ENCODE results near the gene INHBA. TPM values are rescaled to one million over a fixed set of nuclear protein-coding genes. Genes with fewer than 3 reads are reported as not detected.

INHBA gene
- polyA plus RNA-seq, 1 donor (not counting 4 experiments of a cell fraction or from before 2014, with no cell fraction given): 51.4 TPM

GRCh38 chr7:41750661-41751540 lies 48.0 kb upstream of the INHBA start:
- dilution Hi-C loops (cut with MboI; ENCODE audit: extremely low pct_ligation_motif_present, low sequenced_read_pairs): no loop called here
- TF ChIP-seq, protein P1, sequence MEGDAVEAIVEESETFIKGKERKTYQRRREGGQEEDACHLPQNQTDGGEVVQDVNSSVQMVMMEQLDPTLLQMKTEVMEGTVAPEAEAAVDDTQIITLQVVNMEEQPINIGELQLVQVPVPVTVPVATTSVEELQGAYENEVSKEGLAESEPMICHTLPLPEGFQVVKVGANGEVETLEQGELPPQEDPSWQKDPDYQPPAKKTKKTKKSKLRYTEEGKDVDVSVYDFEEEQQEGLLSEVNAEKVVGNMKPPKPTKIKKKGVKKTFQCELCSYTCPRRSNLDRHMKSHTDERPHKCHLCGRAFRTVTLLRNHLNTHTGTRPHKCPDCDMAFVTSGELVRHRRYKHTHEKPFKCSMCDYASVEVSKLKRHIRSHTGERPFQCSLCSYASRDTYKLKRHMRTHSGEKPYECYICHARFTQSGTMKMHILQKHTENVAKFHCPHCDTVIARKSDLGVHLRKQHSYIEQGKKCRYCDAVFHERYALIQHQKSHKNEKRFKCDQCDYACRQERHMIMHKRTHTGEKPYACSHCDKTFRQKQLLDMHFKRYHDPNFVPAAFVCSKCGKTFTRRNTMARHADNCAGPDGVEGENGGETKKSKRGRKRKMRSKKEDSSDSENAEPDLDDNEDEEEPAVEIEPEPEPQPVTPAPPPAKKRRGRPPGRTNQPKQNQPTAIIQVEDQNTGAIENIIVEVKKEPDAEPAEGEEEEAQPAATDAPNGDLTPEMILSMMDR (optimal IDR thresholded peaks at IDR 0.05 in 1 of 3, IDR thresholded peaks at IDR 0.05 in 1 of 3, conservative IDR thresholded peaks at IDR 0.05 in 1 of 3; ENCODE audit: extremely low read depth in 1 of 3, insufficient read depth in 2 of 3, low read length in 3 of 3): no peak
- no peak for TF ChIP-seq EZH2 (IDR thresholded peaks at IDR 0.05; ENCODE audit: low read length)
- H3K4me2 ChIP-seq (ENCODE audit: control insufficient read depth, extremely low read depth, insufficient read depth, low read depth, low read length): no peak overlapping the region
- no peaks in the 10 kb centered on the region for H3K9me1 ChIP-seq (ENCODE audit: control insufficient read depth, extremely low read depth, insufficient read depth, low read length)
- no peaks in the 10 kb centered on the region for H4K20me1 ChIP-seq (ENCODE audit: control insufficient read depth, extremely low read depth, insufficient read depth, low read length)
- no peak overlapping the region for H3K9ac ChIP-seq (ENCODE audit: control insufficient read depth, extremely low read depth, insufficient read depth, low read length)
- no peak overlapping the region for H3K4me3 ChIP-seq (ENCODE audit: control insufficient read depth in 2 of 3, extremely low read depth in 1 of 3, insufficient read depth in 2 of 3, low read depth in 1 of 3, low read length in 3 of 3)
- DNase-seq (ENCODE audit: low read depth, low spot score) (no peak), FAIRE-seq (no peak)
- no peaks in the 10 kb centered on the region for H3K36me3 ChIP-seq (ENCODE audit: control insufficient read depth in 2 of 2, extremely low read depth in 1 of 2, insufficient read depth in 2 of 2, low read length in 2 of 2)
- H3K79me2 ChIP-seq (ENCODE audit: control insufficient read depth, insufficient read depth, low read length): no peaks in the 10 kb centered on the region
- H3K4me1 ChIP-seq (ENCODE audit: control insufficient read depth, extremely low read depth, insufficient read depth, low read length): peaks cover 4% of the 10 kb centered on the region
- no peaks in the 10 kb centered on the region for H3K9me3 ChIP-seq (ENCODE audit: control insufficient read depth, low read depth, low read length)
- no peak overlapping the region for H2AFZ ChIP-seq (ENCODE audit: control insufficient read depth, low read length)
- no peak overlapping the region for H3K27ac ChIP-seq (ENCODE audit: control insufficient read depth, insufficient read depth, low read length)
- no peaks in the 10 kb centered on the region for H3K27me3 ChIP-seq (ENCODE audit: control insufficient read depth, extremely low read depth, insufficient read depth, low read length)

DNA sequence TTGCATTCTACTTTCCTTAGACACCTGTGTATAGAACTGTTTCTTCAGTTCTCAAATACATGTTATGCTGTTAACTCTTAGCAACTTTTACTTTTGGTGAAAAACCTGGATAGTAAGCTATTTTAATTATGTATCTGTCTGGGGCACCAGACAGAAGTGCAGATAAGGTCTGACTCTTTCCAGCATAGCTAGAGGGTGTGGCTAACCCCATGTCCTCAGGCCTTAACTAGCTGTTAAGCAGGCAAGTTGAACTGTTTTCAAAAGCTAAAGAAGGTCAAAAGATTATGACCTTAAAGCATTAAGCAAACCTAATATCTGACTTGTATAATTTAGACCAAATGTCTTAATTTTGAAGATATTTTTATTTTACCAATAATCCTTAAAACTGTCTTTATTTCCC lies 45.1 kb upstream of the INHBA start:
- dilution Hi-C loops (cut with MboI; ENCODE audit: extremely low pct_ligation_motif_present, low sequenced_read_pairs): no loop called here
- Histone ChIP-seq H3K9me1 (ENCODE audit: control insufficient read depth, extremely low read depth, insufficient read depth, low read length) (no peaks in the 10 kb centered on the region), H4K20me1 (ENCODE audit: control insufficient read depth, extremely low read depth, insufficient read depth, low read length) (no peaks in the 10 kb centered on the region), H3K4me3 (ENCODE audit: control insufficient read depth in 2 of 3, extremely low read depth in 1 of 3, insufficient read depth in 2 of 3, low read depth in 1 of 3, low read length in 3 of 3) (no peak overlapping the region), H3K27me3 (ENCODE audit: control insufficient read depth, extremely low read depth, insufficient read depth, low read length) (no peaks in the 10 kb centered on the region), H3K4me1 (ENCODE audit: control insufficient read depth, extremely low read depth, insufficient read depth, low read length) (peaks cover 4% of the 10 kb centered on the region), H2AFZ (ENCODE audit: control insufficient read depth, low read length) (no peak overlapping the region), H3K27ac (ENCODE audit: control insufficient read depth, insufficient read depth, low read length) (no peak overlapping the region), H3K9me3 (ENCODE audit: control insufficient read depth, low read depth, low read length) (no peaks in the 10 kb centered on the region), H3K4me2 (ENCODE audit: control insufficient read depth, extremely low read depth, insufficient read depth, low read depth, low read length) (no peak overlapping the region), H3K9ac (ENCODE audit: control insufficient read depth, extremely low read depth, insufficient read depth, low read length) (no peak overlapping the region), H3K79me2 (ENCODE audit: control insufficient read depth, insufficient read depth, low read length) (no peaks in the 10 kb centered on the region), H3K36me3 (ENCODE audit: control insufficient read depth in 2 of 2, extremely low read depth in 1 of 2, insufficient read depth in 2 of 2, low read length in 2 of 2) (no peaks in the 10 kb centered on the region)
- TF ChIP-seq, protein P1 (optimal IDR thresholded peaks at IDR 0.05 in 1 of 3, IDR thresholded peaks at IDR 0.05 in 1 of 3, conservative IDR thresholded peaks at IDR 0.05 in 1 of 3; ENCODE audit: extremely low read depth in 1 of 3, insufficient read depth in 2 of 3, low read length in 3 of 3): no peak
- TF ChIP-seq EZH2 (IDR thresholded peaks at IDR 0.05; ENCODE audit: low read length): no peak
- no peak for DNase-seq (ENCODE audit: low read depth, low spot score)
- FAIRE-seq: no peak

All from keratinocyte (primary cell).